ENCODE measurements around the gene KCNH1. TPM values are rescaled to one million over a fixed set of nuclear protein-coding genes. Genes with fewer than 3 reads are reported as not detected.

Gene KCNH1
- total RNA-seq, 1 experiment from 2014 or later, result not detected

DNA sequence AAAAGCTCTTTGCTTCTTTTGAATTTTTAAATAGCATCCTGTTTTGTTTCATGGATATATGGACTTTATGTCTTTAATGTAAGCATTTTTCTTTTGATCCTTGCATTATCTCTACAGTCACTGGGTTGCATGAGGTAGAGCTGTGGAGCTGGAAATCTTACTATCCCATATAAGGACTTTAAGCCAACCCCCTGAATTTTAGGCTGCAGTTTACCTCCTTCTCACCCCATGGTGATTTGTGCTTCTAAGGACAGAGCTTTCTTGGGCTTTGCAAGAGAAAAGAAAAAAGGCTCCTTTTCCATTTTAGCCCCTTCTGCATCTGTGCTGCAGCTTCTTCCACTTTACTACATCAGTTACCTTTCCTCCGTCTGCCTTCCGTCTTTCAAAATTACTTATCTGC, 431.4 kb downstream of the KCNH1 start:
- Histone ChIP-seq H3K36me3 (ENCODE audit: insufficient read depth, low read length, poor library complexity, severe bottlenecking) (no peaks in the 10 kb centered on the region), H3K27me3 (replicated peaks; ENCODE audit: insufficient read depth, low read depth, low read length, poor library complexity) (peaks cover 46% of the 10 kb centered on the region), H3K27ac (ENCODE audit: low read depth, low read length, poor library complexity, severe bottlenecking) (no peak overlapping the region), H3K9me3 (ENCODE audit: low read depth, low read length, poor library complexity, severe bottlenecking) (no peaks in the 10 kb centered on the region), H3K4me1 (ENCODE audit: insufficient read depth, low read length, poor library complexity, severe bottlenecking) (no peaks in the 10 kb centered on the region), H3K4me3 (ENCODE audit: low read depth, low read length, poor library complexity, severe bottlenecking) (no peak overlapping the region)
- intact Hi-C loops (cut with micrococcal nuclease; ENCODE audit: unreplicated experiment), result no loop called here
- POLR2A ChIA-PET (ENCODE audit: low non-redundant PET), result no interaction called here
- CTCF ChIA-PET, result no interaction called here
- BruUV-seq (replicated peaks), result no TSS peak
- DNase-seq (ENCODE audit: low spot score), result no peak
- TF ChIP-seq, protein P1, sequence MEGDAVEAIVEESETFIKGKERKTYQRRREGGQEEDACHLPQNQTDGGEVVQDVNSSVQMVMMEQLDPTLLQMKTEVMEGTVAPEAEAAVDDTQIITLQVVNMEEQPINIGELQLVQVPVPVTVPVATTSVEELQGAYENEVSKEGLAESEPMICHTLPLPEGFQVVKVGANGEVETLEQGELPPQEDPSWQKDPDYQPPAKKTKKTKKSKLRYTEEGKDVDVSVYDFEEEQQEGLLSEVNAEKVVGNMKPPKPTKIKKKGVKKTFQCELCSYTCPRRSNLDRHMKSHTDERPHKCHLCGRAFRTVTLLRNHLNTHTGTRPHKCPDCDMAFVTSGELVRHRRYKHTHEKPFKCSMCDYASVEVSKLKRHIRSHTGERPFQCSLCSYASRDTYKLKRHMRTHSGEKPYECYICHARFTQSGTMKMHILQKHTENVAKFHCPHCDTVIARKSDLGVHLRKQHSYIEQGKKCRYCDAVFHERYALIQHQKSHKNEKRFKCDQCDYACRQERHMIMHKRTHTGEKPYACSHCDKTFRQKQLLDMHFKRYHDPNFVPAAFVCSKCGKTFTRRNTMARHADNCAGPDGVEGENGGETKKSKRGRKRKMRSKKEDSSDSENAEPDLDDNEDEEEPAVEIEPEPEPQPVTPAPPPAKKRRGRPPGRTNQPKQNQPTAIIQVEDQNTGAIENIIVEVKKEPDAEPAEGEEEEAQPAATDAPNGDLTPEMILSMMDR (conservative IDR thresholded peaks at IDR 0.05; ENCODE audit: low read depth, low read length), result no peak
- TF ChIP-seq EZH2 (IDR thresholded peaks at IDR 0.05; ENCODE audit: borderline replicate concordance, low read depth, low read length, poor library complexity, severe bottlenecking), result no peak

DNA sequence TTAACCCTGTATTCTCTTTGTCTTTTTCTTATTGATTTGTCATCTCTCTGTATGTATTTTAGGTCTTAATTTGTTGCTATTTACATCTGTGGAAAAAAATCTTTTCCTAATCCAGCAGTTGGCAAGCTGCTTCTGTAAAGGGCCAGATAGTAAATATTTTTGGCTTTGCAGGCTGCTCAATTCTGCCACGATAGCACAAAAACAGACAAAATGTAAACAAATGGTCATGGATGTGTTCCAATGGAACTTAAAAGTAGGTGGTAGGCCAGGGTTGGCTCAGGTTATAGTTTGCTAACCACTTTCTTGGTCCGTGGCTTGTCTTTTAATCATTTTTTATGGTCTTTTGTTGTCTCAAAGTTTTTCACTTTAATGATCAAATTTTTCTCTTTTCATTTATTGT, 433.4 kb downstream of the KCNH1 start:
- Histone ChIP-seq H3K9me3 (ENCODE audit: low read depth, low read length, poor library complexity, severe bottlenecking) (no peaks in the 10 kb centered on the region), H3K4me3 (ENCODE audit: low read depth, low read length, poor library complexity, severe bottlenecking) (no peak overlapping the region), H3K27me3 (replicated peaks; ENCODE audit: insufficient read depth, low read depth, low read length, poor library complexity) (peaks cover 52% of the 10 kb centered on the region), H3K27ac (ENCODE audit: low read depth, low read length, poor library complexity, severe bottlenecking) (no peak overlapping the region), H3K36me3 (ENCODE audit: insufficient read depth, low read length, poor library complexity, severe bottlenecking) (no peaks in the 10 kb centered on the region), H3K4me1 (ENCODE audit: insufficient read depth, low read length, poor library complexity, severe bottlenecking) (no peaks in the 10 kb centered on the region)
- no peak for DNase-seq (ENCODE audit: low spot score)
- intact Hi-C loops (cut with micrococcal nuclease; ENCODE audit: unreplicated experiment), result no loop called here
- ChIA-PET POLR2A (ENCODE audit: low non-redundant PET) (no interaction called here), CTCF (no interaction called here)
- BruUV-seq (replicated peaks), result no TSS peak
- no peak for TF ChIP-seq EZH2 (IDR thresholded peaks at IDR 0.05; ENCODE audit: borderline replicate concordance, low read depth, low read length, poor library complexity, severe bottlenecking)
- TF ChIP-seq, protein P1 (conservative IDR thresholded peaks at IDR 0.05; ENCODE audit: low read depth, low read length), result no peak

DNA sequence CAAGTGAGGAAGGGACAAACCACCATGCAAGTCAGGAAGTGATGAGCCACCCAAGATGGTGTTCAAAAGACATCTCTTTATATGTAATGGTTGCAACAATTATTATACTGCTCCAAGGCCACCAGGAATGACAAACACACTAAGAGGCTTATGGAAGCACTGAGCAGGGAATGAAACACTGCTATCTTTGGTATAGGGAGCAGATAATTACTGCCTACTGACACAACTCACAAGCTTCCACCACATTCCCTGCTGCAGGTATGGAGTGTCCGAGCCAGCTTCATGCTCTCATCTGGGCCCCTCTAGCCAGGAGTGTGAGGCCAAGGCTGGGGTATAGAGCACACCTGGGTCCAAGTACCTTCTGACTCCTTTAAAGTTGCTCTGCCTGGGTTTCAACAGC, 433.9 kb downstream of the KCNH1 start:
- no peak for DNase-seq (ENCODE audit: low spot score)
- no peak overlapping the region for H3K27ac ChIP-seq (ENCODE audit: low read depth, low read length, poor library complexity, severe bottlenecking)
- no peaks in the 10 kb centered on the region for H3K36me3 ChIP-seq (ENCODE audit: insufficient read depth, low read length, poor library complexity, severe bottlenecking)
- peaks cover 52% of the 10 kb centered on the region for H3K27me3 ChIP-seq (replicated peaks; ENCODE audit: insufficient read depth, low read depth, low read length, poor library complexity)
- BruUV-seq (replicated peaks), result no TSS peak
- TF ChIP-seq, protein P1 (conservative IDR thresholded peaks at IDR 0.05; ENCODE audit: low read depth, low read length), result no peak
- no peak for TF ChIP-seq EZH2 (IDR thresholded peaks at IDR 0.05; ENCODE audit: borderline replicate concordance, low read depth, low read length, poor library complexity, severe bottlenecking)
- no peaks in the 10 kb centered on the region for H3K9me3 ChIP-seq (ENCODE audit: low read depth, low read length, poor library complexity, severe bottlenecking)
- ChIA-PET CTCF (no interaction called here), POLR2A (ENCODE audit: low non-redundant PET) (no interaction called here)
- H3K4me1 ChIP-seq (ENCODE audit: insufficient read depth, low read length, poor library complexity, severe bottlenecking), result no peaks in the 10 kb centered on the region
- H3K4me3 ChIP-seq (ENCODE audit: low read depth, low read length, poor library complexity, severe bottlenecking), result no peak overlapping the region
- intact Hi-C loops (cut with micrococcal nuclease; ENCODE audit: unreplicated experiment), result no loop called here

All from A673 (cell line).